ENCODE results near the gene OTOG.

DNA sequence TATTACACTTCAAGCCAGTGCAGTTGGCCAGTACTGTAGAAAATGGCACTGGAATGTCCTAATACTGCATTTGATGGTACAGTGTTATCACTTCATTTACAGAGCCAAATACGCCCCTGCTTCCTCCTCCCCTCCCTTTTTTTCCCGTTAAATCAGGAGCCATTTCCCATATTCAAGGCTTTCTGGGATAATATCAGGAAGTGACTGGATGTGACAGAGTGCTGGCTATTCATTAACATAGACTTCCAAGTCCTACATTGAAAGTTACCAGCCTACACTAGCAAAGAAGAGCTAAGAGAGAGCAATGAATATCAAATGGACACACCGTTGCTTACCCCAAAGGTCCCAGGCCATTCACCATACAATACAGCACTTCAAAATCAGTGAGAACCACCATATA lies 38.3 kb upstream of the OTOG start:
- TF ChIP-seq CTCF (IDR thresholded peaks at IDR 0.05) (no peak), POLR2A (IDR thresholded peaks at IDR 0.05) (no peak)

Measured in lower leg skin (tissue), 3 donors.